HG02798 (cell line): Measurements from ENCODE around the gene ARSI.
A peak's percentile ranks its signal among the peaks of the same experiment; 100 is the strongest.

ENCODE experiments used
- ATAC-seq: cut with Tn5 transposase; IDR thresholded peaks from one replicate; pipeline ENCODE4 v1.9.1; 2021; ENCODE audit warnings: mild to moderate bottlenecking; ENCODE audit not compliant: unreplicated experiment, poor library complexity

Gene ARSI

GRCh38 chr5:150302301-150303069 lies at the start of gene ARSI:
ARSI (minus strand) TSS chr5:150302905; CDS start chr5:150302373, 532 bp downstream.
- ATAC-seq = no peak

- peak; percentile 91 for ATAC-seq
Measured at GRCh38 chr5:150350524-150351344, 48.0 kb upstream of the ARSI start.

GRCh38 chr5:150349681-150350275 lies 47.1 kb upstream of the ARSI start:
- ATAC-seq = no peak

GRCh38 chr5:150347451-150347850 lies 44.7 kb upstream of the ARSI start:
- no peak for ATAC-seq

DNA sequence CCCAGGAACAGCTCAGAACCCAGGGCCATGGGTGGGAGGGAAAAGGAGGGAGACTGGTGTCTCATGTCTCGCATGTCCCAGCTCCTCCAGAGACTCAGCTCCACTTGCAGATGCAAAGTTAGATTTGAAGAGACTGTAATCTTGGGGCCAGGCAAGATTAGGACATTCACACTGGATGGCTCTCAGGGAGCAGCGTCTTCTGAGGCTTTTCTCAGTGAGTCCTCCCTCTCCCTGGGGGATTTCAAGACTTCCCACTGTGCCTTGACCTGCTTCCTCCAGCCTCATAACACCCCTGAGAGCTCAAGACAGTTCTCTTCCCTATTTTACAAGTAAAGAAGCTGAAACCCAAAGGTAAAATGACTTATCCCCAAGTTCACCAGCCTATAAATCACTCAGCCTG lies 44.3 kb upstream of the ARSI start:
- no peak for ATAC-seq

DNA sequence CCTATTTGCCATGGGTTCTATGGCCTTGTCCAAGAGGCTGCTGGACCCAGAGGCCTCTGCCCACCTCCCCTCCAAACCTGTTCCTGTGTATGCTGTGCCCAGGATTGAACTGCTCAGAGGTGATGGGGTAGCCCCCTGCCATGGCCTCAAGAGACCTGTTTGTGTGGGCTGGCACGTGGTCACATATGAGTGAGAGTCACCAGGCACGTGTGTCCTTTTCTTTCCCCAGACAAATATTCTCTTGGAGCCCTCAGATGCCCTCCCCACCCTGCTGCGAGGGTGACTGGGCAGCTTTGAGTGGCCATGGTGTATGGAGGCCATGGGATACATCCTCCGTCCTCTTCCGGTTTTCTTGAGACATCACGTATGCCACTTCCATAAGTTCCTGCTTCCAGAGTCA lies 43.9 kb upstream of the ARSI start:
- no peak for ATAC-seq

DNA sequence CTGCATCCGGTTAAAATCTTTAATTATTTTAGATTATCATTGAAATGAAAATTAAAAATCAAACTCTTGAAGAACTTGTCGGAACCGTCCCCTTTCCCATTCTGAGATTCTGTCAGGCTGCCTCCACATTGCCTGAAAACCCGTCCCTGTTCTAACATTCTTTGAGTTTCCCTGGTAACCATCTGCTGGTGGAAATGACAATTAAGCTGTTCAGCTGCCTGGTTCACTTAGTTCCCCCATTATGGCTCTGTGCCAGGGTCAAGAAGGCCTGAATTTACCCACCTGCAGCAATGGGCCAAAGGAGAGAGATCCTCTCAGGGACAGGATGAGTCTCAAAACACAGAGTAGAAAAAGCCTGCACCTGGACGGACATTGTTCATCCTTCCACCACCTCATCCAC lies 43.0 kb upstream of the ARSI start:
- no peak for ATAC-seq

DNA sequence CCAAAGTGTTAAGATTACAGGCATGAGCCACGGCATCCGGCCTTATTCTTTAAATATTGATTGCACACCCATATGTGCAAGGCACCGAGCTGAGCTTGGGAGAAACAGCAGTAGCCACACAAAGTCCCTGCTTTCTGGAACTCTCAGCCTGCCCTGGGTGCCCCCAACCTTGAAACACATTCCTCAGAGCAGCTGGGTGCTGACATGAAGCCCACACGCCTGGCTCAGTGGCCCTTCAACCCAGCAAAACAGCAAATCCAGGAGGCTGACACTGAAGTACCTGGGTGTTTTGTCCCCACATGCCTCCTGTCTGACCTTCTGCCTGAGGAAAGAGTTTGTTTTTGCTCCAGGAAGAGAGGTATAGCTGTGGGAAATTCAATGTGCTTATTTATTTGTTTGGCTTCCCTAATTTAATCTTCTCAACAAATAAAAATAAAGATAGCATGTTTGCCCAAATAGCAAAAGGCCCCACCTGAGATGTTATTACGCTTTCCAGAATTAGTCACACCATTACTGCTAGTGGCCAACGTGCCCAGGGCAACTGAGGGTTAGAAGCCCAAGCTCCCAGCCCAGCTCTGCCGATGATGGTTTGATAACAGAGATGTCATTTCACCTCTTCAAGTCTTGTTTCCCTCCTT lies 41.4 kb upstream of the ARSI start:
- no peak for ATAC-seq

GRCh38 chr5:150342583-150342982 lies 39.9 kb upstream of the ARSI start:
- ATAC-seq = no peak

DNA sequence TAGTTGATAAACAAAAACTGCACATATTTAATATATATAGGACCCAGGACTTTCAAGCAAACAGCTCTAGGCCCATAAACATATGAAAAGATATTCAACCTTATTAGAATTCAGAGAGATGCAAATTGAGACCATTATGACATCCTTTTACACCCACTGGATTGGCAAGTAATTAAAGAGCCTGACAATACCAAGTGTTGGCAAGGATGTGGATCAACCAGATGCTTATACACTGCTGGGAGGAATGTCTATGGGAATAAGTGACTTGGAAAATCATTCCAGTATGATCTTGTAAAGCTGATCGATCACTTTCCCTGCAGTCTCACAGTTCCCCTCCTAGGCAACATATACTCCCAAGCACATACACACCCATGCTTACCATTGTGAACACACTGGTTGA lies 39.3 kb upstream of the ARSI start:
- ATAC-seq = no peak

GRCh38 chr5:150341331-150341730 lies 38.6 kb upstream of the ARSI start:
- no peak for ATAC-seq

DNA sequence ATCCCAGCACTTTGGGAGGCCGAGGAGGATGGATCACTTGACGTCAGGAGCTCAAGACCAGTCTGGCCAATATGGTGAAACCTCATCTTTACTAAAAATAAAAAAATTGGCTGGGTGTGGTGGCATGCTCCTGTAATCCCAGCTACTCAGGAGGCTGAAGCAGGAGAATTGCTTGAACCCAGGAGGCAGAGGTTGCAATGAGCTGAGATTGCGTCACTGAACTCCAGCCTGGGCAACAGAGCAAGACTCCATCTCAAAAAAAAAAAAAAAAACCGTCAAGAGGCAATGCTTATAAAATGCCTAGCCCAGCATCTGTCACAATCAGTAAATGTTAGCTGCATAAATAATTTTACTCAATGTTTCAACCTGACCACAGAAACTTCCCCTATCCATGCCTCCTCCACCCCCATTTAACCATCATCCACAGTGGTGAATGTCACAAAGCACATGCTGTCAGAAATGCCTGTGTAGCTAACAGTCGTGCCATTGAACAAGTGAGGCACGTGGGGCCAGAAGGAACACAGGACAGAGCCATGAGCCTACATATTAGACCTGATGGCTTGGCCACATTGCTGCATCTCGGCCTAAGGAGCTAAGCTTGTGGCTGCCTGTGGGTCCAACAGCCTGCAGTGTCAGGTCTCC lies 38.0 kb upstream of the ARSI start:
- no peak for ATAC-seq

DNA sequence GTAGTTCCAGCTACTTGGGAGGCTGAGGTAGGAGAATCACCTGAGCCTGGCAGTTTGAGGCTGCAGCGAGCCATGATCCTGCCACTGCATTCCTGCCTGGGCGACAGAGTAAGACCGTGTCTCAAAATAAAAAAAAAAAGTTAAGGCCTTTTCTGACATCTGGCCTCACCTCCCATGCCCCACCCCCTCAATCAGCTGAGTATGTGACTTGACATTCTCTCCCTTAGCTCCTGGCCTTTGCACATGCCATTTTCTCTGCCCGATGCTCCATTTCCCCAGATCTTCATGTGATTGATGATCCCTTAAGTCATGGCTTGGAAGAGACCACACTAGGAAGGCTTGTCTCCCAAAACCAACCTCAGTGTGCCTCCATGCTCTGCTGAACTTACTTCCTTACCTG lies 37.1 kb upstream of the ARSI start:
- no peak for ATAC-seq

- ATAC-seq = no peak
Measured at GRCh38 chr5:150339165-150339564, 36.5 kb upstream of the ARSI start.

GRCh38 chr5:150338546-150338945 lies 35.8 kb upstream of the ARSI start:
- no peak for ATAC-seq

DNA sequence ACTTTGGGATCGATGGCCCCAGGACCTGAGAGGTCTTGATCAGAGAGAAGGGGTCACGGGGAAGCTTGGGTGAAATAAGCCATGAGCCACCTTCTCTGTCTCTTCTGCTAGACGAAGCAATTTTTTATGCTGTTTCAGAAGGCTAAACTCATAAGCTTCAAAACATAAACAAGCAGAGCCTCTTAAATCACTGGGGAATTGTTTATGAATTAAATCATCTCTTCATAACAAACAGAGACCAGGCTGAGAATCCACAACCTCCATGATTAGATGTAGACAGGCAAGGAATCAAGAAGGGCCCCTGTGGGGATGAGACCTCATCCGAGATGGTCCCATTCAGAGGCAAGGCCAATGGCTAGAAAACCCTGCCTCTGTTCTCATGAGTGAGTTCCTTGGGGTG lies 33.1 kb upstream of the ARSI start:
- ATAC-seq = no peak

DNA sequence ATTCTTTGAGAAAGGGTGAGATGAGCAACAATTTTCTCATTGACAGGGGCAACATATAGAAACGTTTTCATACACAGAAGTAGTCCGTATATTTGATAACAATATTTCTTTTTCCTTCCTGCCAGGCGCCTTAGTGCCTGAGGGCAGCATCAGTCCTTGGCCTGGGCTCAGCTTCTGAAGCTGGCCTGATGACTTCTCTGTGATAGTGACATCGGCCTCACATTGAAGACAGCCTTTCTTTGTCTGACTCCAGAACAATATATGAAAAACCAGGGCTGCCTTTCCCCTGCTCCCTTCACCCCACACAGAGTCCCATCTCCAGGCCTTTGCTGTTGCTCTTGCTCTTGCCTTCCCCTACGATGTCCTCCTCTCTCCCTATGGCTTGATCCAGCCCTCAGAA lies 30.7 kb upstream of the ARSI start:
- ATAC-seq = no peak

- no peak for ATAC-seq
Measured at GRCh38 chr5:150329881-150330876, 27.5 kb upstream of the ARSI start.

GRCh38 chr5:150329038-150329437 lies 26.3 kb upstream of the ARSI start:
- ATAC-seq = no peak
